Mammary epithelial cell (primary cell): ENCODE results near the gene KCNH6.

Experiments used
- EZH2 ChIP-seq: IDR thresholded peaks from 2 replicates; pipeline ENCODE4 v1.6.1; 2012; ENCODE audit warnings: low read length, inconsistent platforms, borderline replicate concordance
- TF ChIP-seq, protein P1 (sequence below), 2 donors: IDR thresholded peaks in 1 of 2; conservative IDR thresholded peaks in 1 of 2; 2 replicates each; pipeline ENCODE4 v1.5.1; 2011 to 2012; ENCODE audit warnings: inconsistent platforms in 2 of 2, low read length in 2 of 2, mild to moderate bottlenecking in 2 of 2, control low read depth in 1 of 2, low read depth in 1 of 2; ENCODE audit not compliant: insufficient read depth in 1 of 2; ENCODE audit errors: extremely low read depth in 1 of 2

DNA sequence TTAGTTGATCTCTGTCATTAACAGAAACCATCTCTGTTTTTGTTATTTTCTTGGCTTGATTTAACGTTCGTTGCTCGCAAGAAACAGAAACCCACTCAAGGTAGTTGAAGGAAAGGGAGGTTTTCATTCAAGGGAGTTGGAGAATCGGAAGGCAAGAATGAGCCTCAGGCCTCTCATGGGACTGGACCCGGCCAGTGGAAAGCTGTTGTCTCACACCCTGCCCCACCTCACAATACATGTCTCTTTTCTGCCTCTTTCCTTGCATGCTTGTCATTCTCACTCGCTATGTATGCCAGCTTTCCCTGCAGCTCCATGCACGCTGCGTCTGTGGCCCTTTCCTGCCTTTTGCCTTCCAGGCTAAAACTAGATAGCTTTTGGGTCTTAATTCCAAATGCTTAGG is 45.4 kb downstream of the KCNH6 start:
- TF ChIP-seq, protein P1, sequence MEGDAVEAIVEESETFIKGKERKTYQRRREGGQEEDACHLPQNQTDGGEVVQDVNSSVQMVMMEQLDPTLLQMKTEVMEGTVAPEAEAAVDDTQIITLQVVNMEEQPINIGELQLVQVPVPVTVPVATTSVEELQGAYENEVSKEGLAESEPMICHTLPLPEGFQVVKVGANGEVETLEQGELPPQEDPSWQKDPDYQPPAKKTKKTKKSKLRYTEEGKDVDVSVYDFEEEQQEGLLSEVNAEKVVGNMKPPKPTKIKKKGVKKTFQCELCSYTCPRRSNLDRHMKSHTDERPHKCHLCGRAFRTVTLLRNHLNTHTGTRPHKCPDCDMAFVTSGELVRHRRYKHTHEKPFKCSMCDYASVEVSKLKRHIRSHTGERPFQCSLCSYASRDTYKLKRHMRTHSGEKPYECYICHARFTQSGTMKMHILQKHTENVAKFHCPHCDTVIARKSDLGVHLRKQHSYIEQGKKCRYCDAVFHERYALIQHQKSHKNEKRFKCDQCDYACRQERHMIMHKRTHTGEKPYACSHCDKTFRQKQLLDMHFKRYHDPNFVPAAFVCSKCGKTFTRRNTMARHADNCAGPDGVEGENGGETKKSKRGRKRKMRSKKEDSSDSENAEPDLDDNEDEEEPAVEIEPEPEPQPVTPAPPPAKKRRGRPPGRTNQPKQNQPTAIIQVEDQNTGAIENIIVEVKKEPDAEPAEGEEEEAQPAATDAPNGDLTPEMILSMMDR (conservative IDR thresholded peaks at IDR 0.05 in 1 of 2, IDR thresholded peaks at IDR 0.05 in 1 of 2; ENCODE audit: extremely low read depth in 1 of 2, insufficient read depth in 1 of 2, low read depth in 1 of 2, low read length in 2 of 2): no peak
- no peak for TF ChIP-seq EZH2
